ENCODE results near the gene PHF13. TPM values are rescaled to one million over a fixed set of nuclear protein-coding genes. Genes with fewer than 3 reads are reported as not detected.

Gene PHF13
- total and polyA plus RNA-seq, 9 donors, result 11.0 to 32.4 (median 15.8) TPM

- H3K9me3 ChIP-seq, result no peaks in the 10 kb centered on the region
- no peak overlapping the region for H3K4me3 ChIP-seq
- no peaks in the 10 kb centered on the region for H3K27me3 ChIP-seq
- intact Hi-C loops (cut with DNase I), result no loop called here
- no peak for TF ChIP-seq EP300 (IDR thresholded peaks at IDR 0.05)
- no peak for TF ChIP-seq CTCF (IDR thresholded peaks at IDR 0.05)
- TF ChIP-seq POLR2A (IDR thresholded peaks at IDR 0.05), result no peak
- no peaks in the 10 kb centered on the region for H3K36me3 ChIP-seq
- H3K27ac ChIP-seq, result no peak overlapping the region
- WGBS, 3 donors, result 55 to 71% (median 59%) methylated on average over 13 of the region's 13 CpGs
- peaks cover 1% of the 10 kb centered on the region for H3K4me1 ChIP-seq (ENCODE audit: insufficient read depth)
- no peak for DNase-seq
Observed at GRCh38 chr1:6587261-6588005, 26.1 kb upstream of the PHF13 start.

- 70 to 84% (median 71%) methylated on average over 23 to 25 of the region's 25 CpGs for whole genome bisulfite sequencing, 3 donors
- Histone ChIP-seq H3K27me3 (no peaks in the 10 kb centered on the region), H3K4me3 (no peak overlapping the region), H3K27ac (no peak overlapping the region), H3K9me3 (no peaks in the 10 kb centered on the region), H3K36me3 (no peaks in the 10 kb centered on the region), H3K4me1 (ENCODE audit: insufficient read depth) (peaks cover 1% of the 10 kb centered on the region)
- TF ChIP-seq EP300 (IDR thresholded peaks at IDR 0.05) (no peak), CTCF (IDR thresholded peaks at IDR 0.05) (no peak), POLR2A (IDR thresholded peaks at IDR 0.05) (no peak)
- DNase-seq, result no peak
- intact Hi-C loops (cut with DNase I), result no loop called here
Observed at GRCh38 chr1:6588128-6588892, 25.2 kb upstream of the PHF13 start.

- Histone ChIP-seq H3K4me1 (ENCODE audit: insufficient read depth) (peaks cover 1% of the 10 kb centered on the region), H3K27ac (no peak overlapping the region), H3K27me3 (no peaks in the 10 kb centered on the region), H3K36me3 (no peaks in the 10 kb centered on the region), H3K9me3 (no peaks in the 10 kb centered on the region), H3K4me3 (no peak overlapping the region)
- TF ChIP-seq EP300 (IDR thresholded peaks at IDR 0.05) (no peak), POLR2A (IDR thresholded peaks at IDR 0.05) (no peak), CTCF (IDR thresholded peaks at IDR 0.05) (no peak)
- 79% methylated on average over 24 of the region's 24 CpGs for WGBS, 3 donors
- no peak for DNase-seq
- intact Hi-C loops (cut with DNase I), result no loop called here
Observed at GRCh38 chr1:6588893-6589520, 24.5 kb upstream of the PHF13 start.

- intact Hi-C loops (cut with DNase I), result no loop called here
- DNase-seq, result no peak
- Histone ChIP-seq H3K9me3 (no peaks in the 10 kb centered on the region), H3K4me3 (no peak overlapping the region), H3K27ac (no peak overlapping the region), H3K36me3 (no peaks in the 10 kb centered on the region), H3K4me1 (ENCODE audit: insufficient read depth) (peaks cover 1% of the 10 kb centered on the region), H3K27me3 (no peaks in the 10 kb centered on the region)
- WGBS, 3 donors, result 79 to 84% (median 80%) methylated on average over 7 of the region's 7 CpGs
- TF ChIP-seq EP300 (IDR thresholded peaks at IDR 0.05) (no peak), POLR2A (IDR thresholded peaks at IDR 0.05) (no peak), CTCF (IDR thresholded peaks at IDR 0.05) (no peak)
Observed at GRCh38 chr1:6590046-6590445, 23.5 kb upstream of the PHF13 start.
